HG02759 (cell line): Measurements from ENCODE around the gene COL7A1.

ENCODE experiments used
- ATAC-seq: cut with Tn5 transposase; IDR thresholded peaks from one replicate; pipeline ENCODE4 v1.9.1; 2021; ENCODE audit warnings: mild to moderate bottlenecking, moderate library complexity; ENCODE audit not compliant: unreplicated experiment

The COL7A1 gene

GRCh38 chr3:48595075-48595525 lies at the start of gene COL7A1:
Gene COL7A1, minus strand, starts transcription at chr3:48595329. Its CDS starts 170 bp downstream, at chr3:48595159.
- no peak for ATAC-seq

- ATAC-seq = no peak
These were observed 47.5 kb upstream of the COL7A1 start for GRCh38 chr3:48642605-48643004.

- ATAC-seq = no peak
These were observed 46.3 kb upstream of the COL7A1 start for GRCh38 chr3:48641396-48641795.

- no peak for ATAC-seq
These were observed 44.9 kb upstream of the COL7A1 start for GRCh38 chr3:48639944-48640606.

GRCh38 chr3:48637305-48637704 lies 42.2 kb upstream of the COL7A1 start:
- no peak for ATAC-seq

DNA sequence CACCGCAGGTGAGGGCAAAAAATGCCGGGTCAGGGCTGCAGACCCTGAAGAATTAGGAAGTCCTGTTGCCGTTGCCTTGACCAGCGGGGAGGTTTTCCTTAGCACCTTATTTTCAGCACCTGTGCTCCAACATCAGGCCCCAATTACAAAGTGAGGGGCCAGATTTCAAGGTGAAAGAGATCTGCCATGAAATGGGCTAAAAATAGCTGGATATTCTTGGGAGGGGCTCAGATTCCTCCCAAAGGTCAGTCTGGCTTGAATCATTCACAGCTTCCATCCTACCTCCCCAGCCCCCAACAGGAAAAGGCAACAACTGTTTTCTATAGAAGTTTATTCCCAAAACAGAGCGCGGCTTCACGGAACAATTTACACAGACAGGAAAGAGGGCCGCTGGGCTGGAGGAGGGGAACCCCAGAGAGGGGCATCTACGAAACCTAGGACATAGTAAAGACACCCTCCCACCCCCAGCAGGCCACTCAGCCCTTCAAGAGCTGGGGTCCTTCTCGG lies 41.1 kb upstream of the COL7A1 start:
- ATAC-seq = no peak

DNA sequence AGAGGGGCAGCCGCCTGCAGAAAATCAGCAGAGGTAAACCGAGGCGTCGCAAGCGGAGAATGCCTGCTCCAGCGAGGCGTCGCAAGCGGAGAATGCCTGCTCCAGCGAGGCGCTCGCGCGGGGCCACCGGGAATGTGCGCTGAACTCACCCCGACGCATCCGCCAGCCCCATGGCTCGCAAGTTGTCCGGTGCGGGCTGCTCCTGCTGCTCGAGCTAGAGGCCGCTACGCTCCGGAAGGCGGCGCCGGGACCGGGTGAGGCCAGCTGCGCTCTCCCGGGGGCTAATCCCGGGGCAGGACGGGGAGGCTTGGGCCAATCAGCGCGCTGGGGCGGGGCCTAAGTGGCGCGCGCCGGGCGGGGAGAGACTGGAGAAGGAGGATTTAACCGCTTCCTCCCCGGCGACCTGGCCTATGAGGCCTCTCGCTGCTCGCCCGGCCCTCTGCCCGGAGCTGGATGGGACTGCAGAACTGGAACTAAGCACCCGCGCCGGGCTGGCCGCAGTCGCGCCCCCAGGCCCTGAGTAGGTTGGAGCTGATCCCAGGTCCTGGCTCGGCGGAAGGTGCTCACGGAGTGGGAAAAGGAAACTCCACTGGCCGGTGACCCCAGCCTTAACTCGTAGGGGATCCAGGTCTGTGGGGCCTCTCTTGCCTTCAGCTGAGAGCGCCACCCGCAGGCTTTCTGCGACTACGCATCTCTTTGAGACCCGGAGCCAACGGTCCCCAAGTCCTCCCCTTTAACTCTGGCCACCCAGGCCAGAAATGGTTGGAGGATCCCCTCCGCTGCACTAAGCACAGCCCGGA lies 40.3 kb upstream of the COL7A1 start, which contains the start of gene SLC26A6:
SLC26A6 (minus strand) TSS at position 240 of the 800 bp plus-strand sequence; CDS start at position 172, 68 bp downstream.
- peak; percentile 92 for ATAC-seq

DNA sequence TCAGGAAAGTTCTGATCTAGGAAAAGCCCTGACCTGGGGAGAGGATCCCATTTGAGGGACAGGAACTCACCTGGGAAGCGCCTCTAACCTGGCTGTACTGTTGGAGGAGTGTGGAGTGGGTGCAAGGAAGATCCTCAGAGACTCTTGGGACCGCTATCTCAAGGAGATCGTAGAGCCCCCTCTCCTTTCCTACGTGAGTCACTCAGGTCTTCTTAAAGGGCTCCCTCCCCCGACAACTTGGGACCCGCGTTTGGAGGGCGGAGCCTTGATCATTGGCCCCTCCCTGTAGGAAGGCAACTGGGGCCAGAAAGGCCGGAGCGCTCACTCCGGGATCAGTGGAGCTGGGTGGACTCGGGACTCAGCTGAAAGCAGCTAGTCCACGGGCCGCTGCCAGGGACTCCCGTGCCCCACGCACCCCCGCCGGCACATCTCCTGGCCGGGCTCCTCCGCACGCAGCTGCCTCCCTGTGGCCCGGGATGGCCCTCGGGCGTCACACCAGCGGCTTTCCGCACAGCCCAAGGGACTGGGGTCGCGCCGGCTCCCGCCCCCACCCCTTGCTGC lies 39.6 kb upstream of the COL7A1 start:
- peak; percentile 22 for ATAC-seq

DNA sequence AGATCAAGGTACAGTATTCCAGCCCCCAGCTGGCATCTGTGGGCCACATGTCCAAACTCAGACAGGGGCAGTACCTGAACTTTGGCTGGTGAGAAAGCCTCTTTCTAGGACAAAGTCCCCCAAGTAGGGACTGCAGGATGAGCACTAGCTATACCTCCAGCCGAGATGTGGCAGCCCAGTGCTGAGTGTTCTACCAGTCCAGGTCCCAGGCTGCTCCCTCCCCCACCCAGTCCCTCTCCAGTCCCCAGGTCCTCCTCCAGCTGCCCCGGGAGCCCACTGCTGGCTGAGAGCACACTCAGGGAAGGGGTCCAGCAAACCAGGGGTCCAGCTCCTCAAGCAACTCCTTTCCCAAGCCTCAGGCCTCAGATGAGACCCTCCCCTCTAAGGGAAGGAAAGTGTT lies 38.6 kb upstream of the COL7A1 start:
- no peak for ATAC-seq

DNA sequence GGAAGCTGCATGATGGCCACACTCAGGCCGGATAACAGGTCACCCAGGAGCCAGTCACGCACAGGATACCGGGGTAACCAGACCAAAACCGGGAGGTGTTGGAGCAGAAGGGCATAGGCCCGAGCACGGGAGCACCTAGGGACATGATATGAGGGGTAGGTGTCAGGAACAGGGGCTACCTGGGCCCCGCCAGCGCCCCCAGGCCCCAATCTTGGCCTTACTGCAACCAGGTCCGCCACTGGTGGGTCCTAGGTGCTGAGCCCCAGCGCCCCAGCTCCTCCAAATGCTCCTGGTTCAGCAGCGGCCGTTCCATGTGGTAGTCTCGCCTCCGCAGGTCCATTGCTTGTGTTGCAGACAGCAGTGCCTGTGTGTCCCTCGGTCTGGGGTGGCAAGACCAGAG lies 38.1 kb upstream of the COL7A1 start:
- ATAC-seq = no peak

DNA sequence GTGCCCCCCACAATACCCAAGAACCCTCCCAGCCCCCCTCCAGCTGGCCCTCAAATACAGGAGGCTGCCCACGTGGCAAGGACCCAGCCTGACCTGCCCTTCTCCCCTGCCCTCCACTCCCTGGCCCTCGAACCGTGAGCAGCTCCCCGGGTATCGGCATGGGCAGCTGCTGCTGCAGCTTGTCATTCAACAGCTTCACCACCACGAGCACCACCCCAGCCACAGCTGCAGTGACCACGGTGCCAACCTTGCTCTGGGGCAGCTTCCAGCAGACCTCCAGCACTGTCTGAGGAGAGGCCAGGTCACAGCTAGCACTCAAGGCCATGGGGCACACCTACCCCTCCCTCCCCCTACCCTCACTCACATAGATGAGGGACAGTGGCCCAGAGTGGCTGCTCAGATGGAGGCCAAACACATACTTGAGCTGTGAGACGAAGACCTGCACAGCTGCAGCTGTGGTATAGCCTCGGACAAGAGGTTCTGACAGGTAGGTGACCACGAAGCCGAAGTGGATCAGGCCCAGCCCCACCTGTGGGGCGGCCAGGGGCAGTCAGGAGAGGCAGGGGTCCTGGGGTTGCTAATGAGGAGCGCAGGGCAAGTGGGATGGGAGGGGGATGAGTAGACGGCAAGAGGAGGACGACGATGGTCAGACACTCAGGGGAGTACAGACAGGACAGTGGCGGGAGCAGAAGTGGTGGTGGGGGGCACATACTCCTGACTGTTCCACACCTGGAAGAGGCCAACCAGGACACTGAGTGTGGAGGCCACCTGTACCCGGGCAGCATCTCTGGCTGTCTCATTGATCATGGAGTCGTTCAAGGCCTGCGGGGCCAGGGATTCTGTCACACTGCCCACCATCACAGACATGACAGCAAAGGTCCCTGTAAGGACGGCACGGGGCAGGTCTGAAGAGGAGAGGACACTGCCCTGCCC lies 36.7 kb upstream of the COL7A1 start:
- ATAC-seq = no peak

GRCh38 chr3:48630833-48631232 lies 35.7 kb upstream of the COL7A1 start:
- ATAC-seq = no peak

DNA sequence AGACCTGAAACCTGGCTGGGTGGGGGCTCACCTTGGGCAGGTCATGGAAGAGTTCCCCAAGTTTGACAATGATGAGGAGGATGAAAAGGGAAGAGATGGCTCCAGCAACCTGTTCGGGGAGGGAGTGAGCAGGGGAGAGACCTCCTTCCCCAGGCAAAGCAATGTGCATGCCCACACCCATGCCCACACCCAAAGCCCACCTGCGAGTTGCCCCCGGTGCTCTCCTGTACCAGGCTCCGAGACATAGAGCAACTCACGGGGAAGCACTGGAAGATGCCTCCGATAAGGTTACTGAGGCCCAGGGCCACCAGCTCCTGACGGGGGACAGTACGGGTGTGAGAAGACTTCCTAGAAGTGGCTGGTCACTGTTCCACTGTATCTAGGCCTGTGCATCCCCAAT lies 35.3 kb upstream of the COL7A1 start:
- ATAC-seq = no peak

DNA sequence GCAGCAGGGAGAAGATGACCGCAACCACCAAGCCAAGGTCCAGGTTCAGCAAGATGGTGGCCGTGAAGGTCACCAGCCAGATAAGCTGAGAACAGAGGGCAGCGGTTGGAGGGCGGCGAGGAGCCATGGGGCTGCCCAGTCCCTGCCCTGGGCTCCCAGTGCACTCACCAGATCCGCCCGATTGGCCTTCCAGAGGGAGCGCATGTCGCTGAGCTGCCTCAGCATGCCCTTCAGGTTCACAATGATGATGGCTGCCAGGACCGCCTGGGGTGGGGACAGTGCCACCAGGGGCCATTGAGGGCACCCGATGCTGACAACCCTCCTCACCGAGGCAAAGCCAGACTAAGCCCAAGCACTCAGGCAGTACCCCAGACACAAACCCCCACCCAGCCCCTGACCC lies 34.8 kb upstream of the COL7A1 start:
- no peak for ATAC-seq

DNA sequence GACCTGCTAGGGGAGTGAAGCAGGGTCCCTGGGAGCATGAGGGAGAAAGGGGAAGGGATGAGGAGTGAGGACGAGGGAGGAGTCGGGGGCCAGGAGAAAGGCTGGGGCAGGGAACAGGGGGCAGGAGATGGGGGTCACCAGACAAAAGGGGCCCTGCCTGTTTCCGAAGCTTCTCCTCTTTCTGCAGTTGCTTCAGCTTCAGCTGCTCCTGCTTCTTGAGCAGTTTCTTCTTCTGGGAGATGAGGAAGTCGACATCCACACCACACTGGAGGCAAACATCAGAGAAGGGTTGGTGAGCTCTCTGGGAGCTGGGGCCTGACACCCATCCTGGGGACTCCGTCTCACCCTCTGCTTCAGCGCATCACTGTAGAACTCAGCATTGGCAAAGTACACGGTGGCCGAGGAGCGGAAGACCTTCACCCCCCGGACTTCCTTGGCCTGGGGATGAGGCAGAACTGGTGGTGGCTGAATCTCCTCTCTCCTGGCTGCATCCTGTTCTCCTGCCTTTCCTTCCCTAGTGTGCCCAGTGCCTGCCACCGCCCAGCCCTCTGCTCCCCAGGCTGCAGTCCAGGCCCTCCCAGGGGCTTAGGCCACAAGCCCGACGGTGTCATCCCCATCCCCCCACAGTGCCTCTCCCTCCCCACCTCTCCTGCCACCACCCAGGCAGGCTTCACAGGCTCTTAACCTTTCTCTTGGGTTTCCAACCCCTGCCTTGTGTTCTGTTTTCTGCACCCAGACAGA lies 33.3 kb upstream of the COL7A1 start:
- no peak for ATAC-seq

DNA sequence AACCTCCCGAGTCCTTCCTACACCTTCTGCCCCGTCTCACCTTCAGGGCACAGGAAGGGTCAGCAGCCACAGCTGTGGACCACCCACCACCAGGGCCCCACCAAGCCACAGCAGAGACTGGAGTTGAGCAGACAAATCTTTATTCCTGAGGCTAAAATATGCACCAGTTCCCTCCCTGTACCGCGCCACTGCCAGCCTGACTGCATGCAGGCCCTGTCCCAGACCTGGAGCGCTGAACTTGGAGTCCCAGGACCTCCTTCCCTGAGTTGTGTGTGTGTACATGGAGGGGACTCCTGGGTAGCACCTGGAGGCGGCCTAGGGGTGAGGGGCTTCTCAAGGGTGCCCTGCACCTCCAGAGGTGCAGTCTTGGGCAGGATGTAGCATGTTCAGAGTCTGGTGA lies 30.5 kb upstream of the COL7A1 start:
- no peak for ATAC-seq

DNA sequence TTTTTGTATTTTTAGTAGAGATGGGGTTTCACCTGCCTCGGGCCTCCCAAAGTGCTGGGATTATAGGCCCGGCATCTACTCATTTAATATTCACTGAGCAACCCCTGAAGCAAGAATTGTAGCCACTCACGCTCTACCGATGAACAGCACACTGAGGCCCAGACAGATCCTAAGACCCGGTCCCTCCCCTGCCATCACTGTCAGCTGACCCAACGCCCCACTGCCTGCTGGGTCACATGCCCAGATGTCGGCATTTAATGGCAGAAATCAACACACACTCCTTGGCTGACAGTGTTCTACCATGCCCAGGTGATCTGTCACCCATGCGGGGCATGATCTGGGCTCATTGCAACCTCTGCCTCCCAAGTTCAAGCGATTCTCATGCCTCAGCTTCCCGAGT lies 29.6 kb upstream of the COL7A1 start:
- no peak for ATAC-seq

DNA sequence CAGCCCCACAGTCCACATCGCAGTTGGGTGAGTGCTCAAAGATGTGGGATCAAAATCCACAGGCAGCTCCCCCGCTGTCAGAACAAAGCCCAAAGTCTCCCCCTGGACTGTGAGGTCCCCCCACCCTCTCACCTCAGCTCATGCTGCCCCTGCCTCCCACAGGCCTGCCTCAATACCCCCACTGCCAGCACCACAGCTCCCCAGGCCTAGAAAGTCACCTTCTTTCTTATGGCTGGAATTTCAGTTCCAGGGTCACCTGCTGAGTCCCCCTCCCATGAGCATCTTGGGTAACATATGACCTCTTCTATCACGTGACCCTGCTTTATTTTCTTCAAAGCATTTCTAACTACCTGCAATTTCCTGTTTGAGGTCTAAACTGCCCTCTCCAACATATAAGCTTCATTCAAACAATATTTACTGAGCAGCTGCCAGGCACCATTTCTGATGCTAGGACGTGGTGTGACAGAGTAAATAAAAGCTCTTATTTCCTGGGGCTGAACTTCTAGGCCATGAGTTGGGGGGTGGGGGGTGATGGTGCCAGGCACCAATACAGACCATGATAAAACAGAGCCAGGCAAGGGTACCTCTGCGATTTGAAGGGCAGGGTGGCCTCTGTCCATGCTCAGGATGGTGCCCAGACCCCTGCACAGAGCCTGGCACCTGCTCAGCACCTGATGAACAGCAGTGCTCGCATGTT lies 28.9 kb upstream of the COL7A1 start:
- no peak for ATAC-seq

DNA sequence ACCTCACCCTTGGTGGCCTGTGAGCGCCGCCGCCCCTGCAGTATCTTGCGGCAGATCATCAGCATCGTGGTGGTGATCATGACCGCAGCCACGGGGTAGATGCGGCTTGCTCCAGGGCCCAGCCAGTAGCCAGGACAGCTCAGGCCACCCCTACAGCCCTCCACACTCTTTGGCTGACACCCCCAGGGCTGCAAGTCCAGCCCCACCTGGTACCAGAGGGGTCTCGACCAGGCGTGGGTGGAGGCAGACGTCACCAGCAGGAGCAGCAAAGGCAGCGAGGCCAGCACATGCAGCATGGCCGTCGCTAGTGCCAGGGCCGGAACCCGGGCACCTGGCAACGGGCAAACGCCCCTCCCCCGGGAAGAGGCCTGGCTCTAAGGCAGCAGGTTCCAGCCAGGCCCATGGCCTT lies 26.3 kb upstream of the COL7A1 start, which contains the start of gene TMEM89:
TMEM89 (minus strand) TSS at position 309 of the 409 bp plus-strand sequence; CDS start at position 296, 13 bp downstream.
- no peak for ATAC-seq
